Measurements from ENCODE around the gene NME5. TPM values are rescaled to one million over a fixed set of nuclear protein-coding genes. Genes with fewer than 3 reads are reported as not detected.
A peak's percentile ranks its signal among the peaks of the same experiment; 100 is the strongest.

Gene NME5
- total and polyA plus RNA-seq, 7 donors, result 0.31 to 1.2 (median 0.86) TPM

DNA sequence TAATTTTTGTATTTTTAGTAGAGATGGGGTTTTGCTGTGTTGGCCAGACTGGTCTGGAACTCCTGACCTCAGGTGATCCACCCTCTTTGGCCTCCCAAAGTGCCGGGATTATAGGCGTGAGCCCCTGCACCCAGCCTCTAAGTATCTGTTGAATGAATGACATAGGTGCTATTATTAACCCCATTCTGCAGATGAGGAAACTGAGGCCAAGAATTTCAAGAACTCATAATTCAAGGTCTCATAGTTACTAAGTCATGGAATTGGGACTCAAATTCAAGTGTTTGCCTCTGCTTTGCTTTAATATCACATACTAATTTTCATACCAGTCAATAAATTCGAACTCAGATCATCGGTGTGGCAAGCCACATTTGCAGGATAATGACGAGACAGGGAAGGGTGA lies 41.6 kb upstream of the NME5 start:
- ATAC-seq (no peak), DNase-seq (no peak)
- Histone ChIP-seq H3K27ac (no peak overlapping the region), H3K9me3 (no peaks in the 10 kb centered on the region), H3K4me1 (peaks cover 12% of the 10 kb centered on the region), H3K4me3 (no peak overlapping the region), H3K27me3 (ENCODE audit: insufficient read depth in 3 of 3, low read length in 2 of 3) (no peaks in the 10 kb centered on the region), H3K36me3 (ENCODE audit: insufficient read depth in 1 of 2, low read depth in 1 of 2) (peaks cover 0 to 36% of the 10 kb centered on the region in 2 donors)
- intact Hi-C loops (cut with DNase I), result loop anchor here in 1 of 2 donors (5.0 kb wide), 1 partner anchor 381 kb away; no protein-coding TSS in a partner anchor
- TF ChIP-seq, protein P1, sequence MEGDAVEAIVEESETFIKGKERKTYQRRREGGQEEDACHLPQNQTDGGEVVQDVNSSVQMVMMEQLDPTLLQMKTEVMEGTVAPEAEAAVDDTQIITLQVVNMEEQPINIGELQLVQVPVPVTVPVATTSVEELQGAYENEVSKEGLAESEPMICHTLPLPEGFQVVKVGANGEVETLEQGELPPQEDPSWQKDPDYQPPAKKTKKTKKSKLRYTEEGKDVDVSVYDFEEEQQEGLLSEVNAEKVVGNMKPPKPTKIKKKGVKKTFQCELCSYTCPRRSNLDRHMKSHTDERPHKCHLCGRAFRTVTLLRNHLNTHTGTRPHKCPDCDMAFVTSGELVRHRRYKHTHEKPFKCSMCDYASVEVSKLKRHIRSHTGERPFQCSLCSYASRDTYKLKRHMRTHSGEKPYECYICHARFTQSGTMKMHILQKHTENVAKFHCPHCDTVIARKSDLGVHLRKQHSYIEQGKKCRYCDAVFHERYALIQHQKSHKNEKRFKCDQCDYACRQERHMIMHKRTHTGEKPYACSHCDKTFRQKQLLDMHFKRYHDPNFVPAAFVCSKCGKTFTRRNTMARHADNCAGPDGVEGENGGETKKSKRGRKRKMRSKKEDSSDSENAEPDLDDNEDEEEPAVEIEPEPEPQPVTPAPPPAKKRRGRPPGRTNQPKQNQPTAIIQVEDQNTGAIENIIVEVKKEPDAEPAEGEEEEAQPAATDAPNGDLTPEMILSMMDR (IDR thresholded peaks at IDR 0.05), result no peak
- 94 to 96% (median 94%) methylated on average over 5 of the region's 5 CpGs for WGBS, 3 donors

DNA sequence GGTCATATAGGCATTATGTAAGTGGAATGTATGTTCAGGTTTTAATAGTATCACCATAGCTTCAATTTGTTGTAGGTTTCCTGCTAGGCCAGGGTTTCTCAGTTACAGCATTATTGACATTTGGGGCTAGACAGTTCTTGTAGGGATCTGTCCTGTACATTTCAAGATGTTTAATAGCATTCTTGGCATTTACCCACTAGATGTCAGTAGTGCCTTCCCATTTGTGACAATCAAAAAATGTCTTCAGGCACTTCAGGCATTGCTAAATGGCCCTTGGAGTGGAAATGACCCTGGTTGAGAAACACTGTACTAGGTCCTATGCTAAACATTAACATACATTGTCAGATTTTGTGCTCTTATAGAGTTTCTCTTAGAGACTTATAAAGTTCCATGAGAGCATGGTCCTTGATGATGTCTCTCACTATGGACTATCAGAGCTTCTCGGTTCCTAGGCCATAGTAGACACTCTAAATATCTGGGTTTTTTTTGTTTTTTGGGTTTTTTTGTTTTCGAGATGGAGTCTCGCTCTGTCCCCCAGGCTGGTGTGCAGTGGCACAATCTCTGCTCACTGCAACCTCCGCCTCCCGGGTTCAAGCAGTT lies 41.1 kb upstream of the NME5 start:
- DNase-seq, result no peak
- H3K4me3 ChIP-seq, result no peak overlapping the region
- no peak overlapping the region for H3K27ac ChIP-seq
- no peak for ATAC-seq
- H3K27me3 ChIP-seq (ENCODE audit: insufficient read depth in 3 of 3, low read length in 2 of 3), result no peaks in the 10 kb centered on the region
- intact Hi-C loops (cut with DNase I), result loop anchor here in 1 of 2 donors (5.0 kb wide), 1 partner anchor 382 kb away; no protein-coding TSS in a partner anchor
- H3K9me3 ChIP-seq, result no peaks in the 10 kb centered on the region
- H3K36me3 ChIP-seq (ENCODE audit: insufficient read depth in 1 of 2, low read depth in 1 of 2), result peaks cover 1 to 36% of the 10 kb centered on the region in 2 donors
- 74 to 80% (median 76%) methylated on average over 5 of the region's 5 CpGs for WGBS, 3 donors
- H3K4me1 ChIP-seq, result peaks cover 12% of the 10 kb centered on the region
- TF ChIP-seq, protein P1 (IDR thresholded peaks at IDR 0.05), result no peak

DNA sequence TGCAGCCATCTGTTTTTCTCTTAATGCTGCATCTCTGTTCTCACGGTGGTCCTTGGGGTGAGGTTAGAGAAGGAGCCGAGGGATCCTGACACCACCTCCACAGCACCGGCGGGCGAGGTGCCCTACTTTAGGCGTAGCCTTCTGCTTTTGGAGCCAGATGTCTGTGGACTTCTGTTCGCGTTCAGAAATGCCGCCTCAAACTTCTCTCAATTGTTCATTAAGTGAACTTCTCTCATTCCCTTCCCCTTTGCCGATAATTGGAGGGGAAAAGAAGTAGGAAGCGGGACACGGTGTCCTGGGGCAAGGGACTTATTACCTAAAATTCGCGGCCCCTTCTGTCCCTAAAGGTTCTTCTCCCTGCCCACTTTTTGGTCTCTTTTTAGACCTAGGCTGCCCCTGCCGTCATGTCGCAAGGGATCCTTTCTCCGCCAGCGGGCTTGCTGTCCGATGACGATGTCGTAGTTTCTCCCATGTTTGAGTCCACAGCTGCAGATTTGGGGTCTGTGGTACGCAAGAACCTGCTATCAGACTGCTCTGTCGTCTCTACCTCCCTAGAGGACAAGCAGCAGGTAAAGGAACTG lies 40.1 kb upstream of the NME5 start:
- DNase-seq (no peak), ATAC-seq (no peak)
- WGBS, 3 donors, result 1% methylated on average over 23 of the region's 23 CpGs
- Histone ChIP-seq H3K4me3 (peak overlapping the region; percentile 97), H3K36me3 (ENCODE audit: insufficient read depth in 1 of 2, low read depth in 1 of 2) (peaks cover 3 to 36% of the 10 kb centered on the region in 2 donors), H3K9me3 (no peaks in the 10 kb centered on the region), H3K27me3 (ENCODE audit: insufficient read depth in 3 of 3, low read length in 2 of 3) (no peaks in the 10 kb centered on the region), H3K27ac (no peak overlapping the region), H3K4me1 (peaks cover 12% of the 10 kb centered on the region)
- intact Hi-C loops (cut with DNase I), result no loop called here
- TF ChIP-seq, protein P1 (IDR thresholded peaks at IDR 0.05), result no peak

DNA sequence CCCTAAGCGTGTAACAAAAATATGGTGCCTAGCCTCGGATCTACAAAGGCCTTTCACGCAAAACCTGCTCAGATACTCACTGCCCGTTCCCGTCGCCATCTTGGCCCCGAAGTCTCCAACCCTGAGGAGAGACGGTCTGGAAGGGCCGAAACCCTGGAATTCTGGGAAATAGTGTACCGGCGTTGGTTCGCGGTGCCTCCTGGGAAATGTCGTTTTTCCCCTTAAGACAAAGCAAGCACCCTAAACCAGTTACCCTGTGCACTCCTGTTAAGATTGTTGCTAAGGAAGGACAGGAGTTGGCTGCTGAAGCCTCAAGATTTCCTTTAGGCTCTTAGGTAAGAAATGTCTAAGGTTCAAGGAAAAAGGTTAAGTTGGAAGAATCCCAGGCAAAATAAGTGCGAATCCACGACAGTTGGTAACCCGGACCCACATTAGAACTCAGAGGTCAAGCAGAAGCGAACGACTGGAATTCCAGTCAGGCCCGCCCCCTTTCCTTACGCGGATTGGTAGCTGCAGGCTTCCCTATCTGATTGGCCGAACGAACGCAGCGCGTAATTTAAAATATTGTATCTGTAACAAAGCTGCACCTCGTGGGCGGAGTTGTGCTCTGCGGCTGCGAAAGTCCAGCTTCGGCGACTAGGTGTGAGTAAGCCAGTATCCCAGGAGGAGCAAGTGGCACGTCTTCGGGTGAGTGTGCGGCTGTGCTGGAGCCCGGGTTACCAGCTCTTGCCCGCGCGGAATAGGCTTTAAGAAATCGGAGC lies 39.5 kb upstream of the NME5 start, which contains the start of the genes BRD8 and KIF20A:
Gene BRD8, minus strand, starts transcription at position 115 of the 761 bp plus-strand sequence. Its CDS starts 16 bp downstream, at position 99.
Gene KIF20A, plus strand, starts transcription at position 597 of the 761 bp plus-strand sequence. CDS start 569 bp downstream, outside the sequence.
- WGBS, 3 donors, result 0% methylated on average over 41 of the region's 41 CpGs
- intact Hi-C loops (cut with DNase I), result no loop called here
- peak; percentile 99 for ATAC-seq
- H3K4me1 ChIP-seq, result peaks cover 12% of the 10 kb centered on the region
- H3K4me3 ChIP-seq, result peak within 1 kb of the TSS; percentile 97
- H3K36me3 ChIP-seq (ENCODE audit: insufficient read depth in 1 of 2, low read depth in 1 of 2), result peaks cover 3 to 36% of the 10 kb centered on the region in 2 donors
- no peaks in the 10 kb centered on the region for H3K27me3 ChIP-seq (ENCODE audit: insufficient read depth in 3 of 3, low read length in 2 of 3)
- no peaks in the 10 kb centered on the region for H3K9me3 ChIP-seq
- H3K27ac ChIP-seq, result peak within 1 kb of the TSS; percentile 92
- TF ChIP-seq, protein P1 (IDR thresholded peaks at IDR 0.05), result no peak
- peak; percentile 96 to 97 for DNase-seq
